ENCODE measurements around the gene SSC4D. TPM values are rescaled to one million over a fixed set of nuclear protein-coding genes. Genes with fewer than 3 reads are reported as not detected.
A peak's percentile ranks its signal among the peaks of the same experiment; 100 is the strongest.

The SSC4D gene
- total and polyA plus RNA-seq, 9 of the 15 experiments (the other 6 are each of a cell fraction or from before 2014, with no cell fraction given), result 0.06 to 1.1 (median 0.85) TPM; not detected in 1

DNA sequence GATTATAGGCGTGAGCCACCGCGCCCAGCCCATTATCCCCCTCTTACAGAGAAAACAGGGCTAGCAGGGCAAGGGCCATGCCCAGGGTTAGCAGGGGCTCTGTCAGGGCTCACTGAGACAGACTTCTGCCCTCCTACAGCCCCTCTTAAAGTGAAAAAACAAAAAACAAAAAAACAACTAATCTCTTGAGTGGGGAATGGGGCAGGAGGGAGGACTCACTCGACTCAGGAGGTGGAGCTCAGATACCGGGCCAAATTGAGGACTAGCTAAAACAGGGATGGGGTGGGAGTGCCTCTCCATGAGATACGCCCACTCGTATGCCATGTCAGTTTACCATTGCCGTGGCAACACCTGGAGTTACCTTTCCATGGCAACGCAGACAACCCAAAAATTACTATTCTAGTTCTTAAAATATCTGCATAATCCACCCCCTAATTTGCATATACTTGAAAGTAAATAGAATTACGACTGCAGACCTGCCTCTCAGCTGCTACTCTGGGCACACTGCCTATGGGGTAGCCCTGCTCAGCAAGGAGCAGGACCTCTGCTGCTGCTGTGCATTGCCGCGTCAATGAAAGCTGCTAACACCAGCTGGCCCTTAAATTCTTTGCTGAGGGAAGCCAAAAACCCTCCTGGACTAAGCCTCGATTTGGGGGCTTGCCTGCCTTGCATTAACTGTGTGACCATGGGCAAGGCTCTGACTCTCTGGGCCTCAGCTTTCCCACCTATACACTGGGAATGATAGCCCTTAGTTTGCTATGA is 13.4 kb downstream of the SSC4D start (continued):
- no peak for TF ChIP-seq KLF16 (IDR thresholded peaks at IDR 0.05)
- TF ChIP-seq, protein P1, sequence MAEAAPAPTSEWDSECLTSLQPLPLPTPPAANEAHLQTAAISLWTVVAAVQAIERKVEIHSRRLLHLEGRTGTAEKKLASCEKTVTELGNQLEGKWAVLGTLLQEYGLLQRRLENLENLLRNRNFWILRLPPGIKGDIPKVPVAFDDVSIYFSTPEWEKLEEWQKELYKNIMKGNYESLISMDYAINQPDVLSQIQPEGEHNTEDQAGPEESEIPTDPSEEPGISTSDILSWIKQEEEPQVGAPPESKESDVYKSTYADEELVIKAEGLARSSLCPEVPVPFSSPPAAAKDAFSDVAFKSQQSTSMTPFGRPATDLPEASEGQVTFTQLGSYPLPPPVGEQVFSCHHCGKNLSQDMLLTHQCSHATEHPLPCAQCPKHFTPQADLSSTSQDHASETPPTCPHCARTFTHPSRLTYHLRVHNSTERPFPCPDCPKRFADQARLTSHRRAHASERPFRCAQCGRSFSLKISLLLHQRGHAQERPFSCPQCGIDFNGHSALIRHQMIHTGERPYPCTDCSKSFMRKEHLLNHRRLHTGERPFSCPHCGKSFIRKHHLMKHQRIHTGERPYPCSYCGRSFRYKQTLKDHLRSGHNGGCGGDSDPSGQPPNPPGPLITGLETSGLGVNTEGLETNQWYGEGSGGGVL (CRISPR knock-in tag; IDR thresholded peaks at IDR 0.05), result no peak
- TF ChIP-seq, protein P2, sequence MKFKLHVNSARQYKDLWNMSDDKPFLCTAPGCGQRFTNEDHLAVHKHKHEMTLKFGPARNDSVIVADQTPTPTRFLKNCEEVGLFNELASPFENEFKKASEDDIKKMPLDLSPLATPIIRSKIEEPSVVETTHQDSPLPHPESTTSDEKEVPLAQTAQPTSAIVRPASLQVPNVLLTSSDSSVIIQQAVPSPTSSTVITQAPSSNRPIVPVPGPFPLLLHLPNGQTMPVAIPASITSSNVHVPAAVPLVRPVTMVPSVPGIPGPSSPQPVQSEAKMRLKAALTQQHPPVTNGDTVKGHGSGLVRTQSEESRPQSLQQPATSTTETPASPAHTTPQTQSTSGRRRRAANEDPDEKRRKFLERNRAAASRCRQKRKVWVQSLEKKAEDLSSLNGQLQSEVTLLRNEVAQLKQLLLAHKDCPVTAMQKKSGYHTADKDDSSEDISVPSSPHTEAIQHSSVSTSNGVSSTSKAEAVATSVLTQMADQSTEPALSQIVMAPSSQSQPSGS (CRISPR knock-in tag; IDR thresholded peaks at IDR 0.05), result no peak
- TF ChIP-seq RCOR1 (IDR thresholded peaks at IDR 0.05; ENCODE audit: borderline replicate concordance in 1 of 2, low read depth in 2 of 2, low read length in 2 of 2), result no peak
- no peak for TF ChIP-seq RFX7 (CRISPR knock-in tag; IDR thresholded peaks at IDR 0.05)
- no peak for TF ChIP-seq NUFIP1 (IDR thresholded peaks at IDR 0.05; ENCODE audit: partially characterized antibody)
- peak; percentile 73 for TF ChIP-seq NEUROD1 (IDR thresholded peaks at IDR 0.05; ENCODE audit: borderline replicate concordance, low read depth, low read length, partially characterized antibody)
- no peak for TF ChIP-seq MAFK (IDR thresholded peaks at IDR 0.05; ENCODE audit: low read length)
- TF ChIP-seq, protein P3, sequence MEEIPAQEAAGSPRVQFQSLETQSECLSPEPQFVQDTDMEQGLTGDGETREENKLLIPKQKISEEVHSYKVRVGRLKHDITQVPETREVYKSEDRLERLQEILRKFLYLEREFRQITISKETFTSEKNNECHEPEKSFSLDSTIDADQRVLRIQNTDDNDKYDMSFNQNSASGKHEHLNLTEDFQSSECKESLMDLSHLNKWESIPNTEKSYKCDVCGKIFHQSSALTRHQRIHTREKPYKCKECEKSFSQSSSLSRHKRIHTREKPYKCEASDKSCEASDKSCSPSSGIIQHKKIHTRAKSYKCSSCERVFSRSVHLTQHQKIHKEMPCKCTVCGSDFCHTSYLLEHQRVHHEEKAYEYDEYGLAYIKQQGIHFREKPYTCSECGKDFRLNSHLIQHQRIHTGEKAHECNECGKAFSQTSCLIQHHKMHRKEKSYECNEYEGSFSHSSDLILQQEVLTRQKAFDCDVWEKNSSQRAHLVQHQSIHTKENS (CRISPR knock-in tag; IDR thresholded peaks at IDR 0.05), result no peak
- TF ChIP-seq ZC3H11A (IDR thresholded peaks at IDR 0.05; ENCODE audit: low read depth, low read length), result no peak
- TF ChIP-seq BMI1 (IDR thresholded peaks at IDR 0.05; ENCODE audit: low read length), result peak; percentile 81
- TF ChIP-seq NR2F6 (CRISPR knock-in tag; IDR thresholded peaks at IDR 0.05), result no peak
- TF ChIP-seq, protein P4, sequence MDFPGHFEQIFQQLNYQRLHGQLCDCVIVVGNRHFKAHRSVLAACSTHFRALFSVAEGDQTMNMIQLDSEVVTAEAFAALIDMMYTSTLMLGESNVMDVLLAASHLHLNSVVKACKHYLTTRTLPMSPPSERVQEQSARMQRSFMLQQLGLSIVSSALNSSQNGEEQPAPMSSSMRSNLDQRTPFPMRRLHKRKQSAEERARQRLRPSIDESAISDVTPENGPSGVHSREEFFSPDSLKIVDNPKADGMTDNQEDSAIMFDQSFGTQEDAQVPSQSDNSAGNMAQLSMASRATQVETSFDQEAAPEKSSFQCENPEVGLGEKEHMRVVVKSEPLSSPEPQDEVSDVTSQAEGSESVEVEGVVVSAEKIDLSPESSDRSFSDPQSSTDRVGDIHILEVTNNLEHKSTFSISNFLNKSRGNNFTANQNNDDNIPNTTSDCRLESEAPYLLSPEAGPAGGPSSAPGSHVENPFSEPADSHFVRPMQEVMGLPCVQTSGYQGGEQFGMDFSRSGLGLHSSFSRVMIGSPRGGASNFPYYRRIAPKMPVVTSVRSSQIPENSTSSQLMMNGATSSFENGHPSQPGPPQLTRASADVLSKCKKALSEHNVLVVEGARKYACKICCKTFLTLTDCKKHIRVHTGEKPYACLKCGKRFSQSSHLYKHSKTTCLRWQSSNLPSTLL (IDR thresholded peaks at IDR 0.05), result peak; percentile 80
- peak; percentile 34; the same call in 1 of the 2 replicates for TF ChIP-seq ARID1B (IDR thresholded peaks at IDR 0.05)
- no peak for TF ChIP-seq SMAD1 (IDR thresholded peaks at IDR 0.05; ENCODE audit: low read depth, low read length, partially characterized antibody)
- peak; percentile 65; the same call in 1 of the 2 replicates for TF ChIP-seq CC2D1A (IDR thresholded peaks at IDR 0.05)
- TF ChIP-seq JUNB (CRISPR knock-in tag; conservative IDR thresholded peaks at IDR 0.05), result no peak
- TF ChIP-seq, protein P5, sequence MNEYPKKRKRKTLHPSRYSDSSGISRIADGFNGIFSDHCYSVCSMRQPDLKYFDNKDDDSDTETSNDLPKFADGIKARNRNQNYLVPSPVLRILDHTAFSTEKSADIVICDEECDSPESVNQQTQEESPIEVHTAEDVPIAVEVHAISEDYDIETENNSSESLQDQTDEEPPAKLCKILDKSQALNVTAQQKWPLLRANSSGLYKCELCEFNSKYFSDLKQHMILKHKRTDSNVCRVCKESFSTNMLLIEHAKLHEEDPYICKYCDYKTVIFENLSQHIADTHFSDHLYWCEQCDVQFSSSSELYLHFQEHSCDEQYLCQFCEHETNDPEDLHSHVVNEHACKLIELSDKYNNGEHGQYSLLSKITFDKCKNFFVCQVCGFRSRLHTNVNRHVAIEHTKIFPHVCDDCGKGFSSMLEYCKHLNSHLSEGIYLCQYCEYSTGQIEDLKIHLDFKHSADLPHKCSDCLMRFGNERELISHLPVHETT (CRISPR knock-in tag; conservative IDR thresholded peaks at IDR 0.05 in 1 of 2, IDR thresholded peaks at IDR 0.05 in 1 of 2), result no peak
- no peak for TF ChIP-seq ZBTB8A (IDR thresholded peaks at IDR 0.05; ENCODE audit: partially characterized antibody)
- TF ChIP-seq ZNF668 (CRISPR knock-in tag; IDR thresholded peaks at IDR 0.05), result no peak
- TF ChIP-seq SRF (CRISPR knock-in tag; IDR thresholded peaks at IDR 0.05), result no peak

All from K562 (cell line).